ENCODE measurements around the gene NELL2. TPM values are rescaled to one million over a fixed set of nuclear protein-coding genes. Genes with fewer than 3 reads are reported as not detected.

The NELL2 gene
- polyA plus RNA-seq, 1 of the 3 experiments (the other 2 are of a cell fraction), result 0.35 TPM

DNA sequence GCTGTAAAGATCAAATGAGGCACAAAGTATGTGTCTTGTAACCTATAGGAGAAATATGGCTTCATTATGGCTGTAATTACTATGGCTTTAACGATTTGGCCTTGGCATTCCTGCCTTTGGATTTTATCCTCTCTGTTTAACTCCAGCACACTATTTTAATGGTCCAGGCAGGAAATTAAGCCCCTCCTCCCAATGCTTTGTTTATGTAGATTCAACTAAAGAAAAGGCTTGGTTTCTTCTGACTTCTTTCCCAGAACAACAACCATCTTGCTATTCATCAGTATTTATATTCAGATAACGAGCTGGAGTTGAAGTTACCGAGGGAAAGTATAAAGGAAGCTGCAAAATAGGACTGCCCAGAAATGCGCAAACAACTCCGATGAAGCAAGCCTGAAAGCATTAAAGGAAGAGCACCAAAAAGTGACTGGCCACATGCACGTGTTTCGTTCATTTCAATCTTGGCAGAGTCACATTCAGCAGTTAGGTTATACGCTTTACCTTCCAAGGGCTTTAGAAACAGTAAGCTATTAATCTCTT is 104.6 kb downstream of the NELL2 start:
- ChIA-PET POLR2A (no interaction called here), CTCF (no interaction called here)
- Histone ChIP-seq H3K27me3 (ENCODE audit: insufficient read depth) (no peaks in the 10 kb centered on the region), H3F3A (replicated peaks; ENCODE audit: insufficient read depth) (no peaks in the 10 kb centered on the region), H4K20me1 (ENCODE audit: insufficient read depth) (no peaks in the 10 kb centered on the region), H3K4me2 (no peak overlapping the region), H3K9ac (no peak overlapping the region), H3K4me1 (ENCODE audit: control insufficient read depth in 1 of 2, insufficient read depth in 2 of 2, low read depth in 1 of 2, low read length in 1 of 2) (no peaks in the 10 kb centered on the region; a peak in 2 of 4 replicates), H3K36me3 (replicated peaks in 1 of 2; ENCODE audit: control insufficient read depth in 1 of 2, insufficient read depth in 2 of 2, low read length in 1 of 2) (no peaks in the 10 kb centered on the region), H3K79me2 (ENCODE audit: insufficient read depth) (no peaks in the 10 kb centered on the region), H3K9me2 (no peaks in the 10 kb centered on the region), H3K27ac (ENCODE audit: low read depth in 2 of 2, low read length in 1 of 2) (no peak overlapping the region), H2AFZ (ENCODE audit: low read depth) (no peak overlapping the region), H3K4me3 (ENCODE audit: low read depth in 2 of 2, low read length in 1 of 2) (no peak overlapping the region), H3K9me3 (no peaks in the 10 kb centered on the region)
- TF ChIP-seq MEF2A (IDR thresholded peaks at IDR 0.05; ENCODE audit: borderline replicate concordance, low read depth), result no peak
- no peak for TF ChIP-seq CHD2 (IDR thresholded peaks at IDR 0.05; ENCODE audit: low read length, partially characterized antibody)
- no peak for TF ChIP-seq FOXM1 (IDR thresholded peaks at IDR 0.05; ENCODE audit: low read depth)
- no peak for TF ChIP-seq YY1 (IDR thresholded peaks at IDR 0.05; ENCODE audit: low read depth)
- TF ChIP-seq FOSL2 (IDR thresholded peaks at IDR 0.05; ENCODE audit: borderline replicate concordance, low read depth), result no peak
- TF ChIP-seq, protein P1, sequence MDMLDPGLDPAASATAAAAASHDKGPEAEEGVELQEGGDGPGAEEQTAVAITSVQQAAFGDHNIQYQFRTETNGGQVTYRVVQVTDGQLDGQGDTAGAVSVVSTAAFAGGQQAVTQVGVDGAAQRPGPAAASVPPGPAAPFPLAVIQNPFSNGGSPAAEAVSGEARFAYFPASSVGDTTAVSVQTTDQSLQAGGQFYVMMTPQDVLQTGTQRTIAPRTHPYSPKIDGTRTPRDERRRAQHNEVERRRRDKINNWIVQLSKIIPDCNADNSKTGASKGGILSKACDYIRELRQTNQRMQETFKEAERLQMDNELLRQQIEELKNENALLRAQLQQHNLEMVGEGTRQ (IDR thresholded peaks at IDR 0.05; ENCODE audit: borderline replicate concordance, low read depth, low read length), result no peak
- TF ChIP-seq GATA2 (CRISPR knock-in tag; IDR thresholded peaks at IDR 0.05), result no peak
- no peak for TF ChIP-seq TAF1 (IDR thresholded peaks at IDR 0.05; ENCODE audit: borderline replicate concordance, low read depth, low read length)
- TF ChIP-seq GABPA (IDR thresholded peaks at IDR 0.05; ENCODE audit: low read depth), result no peak
- no peak for TF ChIP-seq ELF1 (IDR thresholded peaks at IDR 0.05)
- TF ChIP-seq SMC3 (IDR thresholded peaks at IDR 0.05; ENCODE audit: low read depth, low read length), result no peak
- TF ChIP-seq TCF12 (IDR thresholded peaks at IDR 0.05), result no peak
- no peak for TF ChIP-seq NRF1 (IDR thresholded peaks at IDR 0.05; ENCODE audit: low read depth, low read length)
- no peak for TF ChIP-seq RCOR1 (IDR thresholded peaks at IDR 0.05; ENCODE audit: low read length)
- TF ChIP-seq, protein P2, sequence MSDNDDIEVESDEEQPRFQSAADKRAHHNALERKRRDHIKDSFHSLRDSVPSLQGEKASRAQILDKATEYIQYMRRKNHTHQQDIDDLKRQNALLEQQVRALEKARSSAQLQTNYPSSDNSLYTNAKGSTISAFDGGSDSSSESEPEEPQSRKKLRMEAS (IDR thresholded peaks at IDR 0.05; ENCODE audit: low read depth), result no peak
- no peak for TF ChIP-seq RXRA (IDR thresholded peaks at IDR 0.05; ENCODE audit: borderline replicate concordance, low read depth)
- no peak for TF ChIP-seq POLR2AphosphoS5 (IDR thresholded peaks at IDR 0.05; ENCODE audit: low read depth, low read length)
- TF ChIP-seq JUND (IDR thresholded peaks at IDR 0.05), result no peak
- TF ChIP-seq, protein P3, sequence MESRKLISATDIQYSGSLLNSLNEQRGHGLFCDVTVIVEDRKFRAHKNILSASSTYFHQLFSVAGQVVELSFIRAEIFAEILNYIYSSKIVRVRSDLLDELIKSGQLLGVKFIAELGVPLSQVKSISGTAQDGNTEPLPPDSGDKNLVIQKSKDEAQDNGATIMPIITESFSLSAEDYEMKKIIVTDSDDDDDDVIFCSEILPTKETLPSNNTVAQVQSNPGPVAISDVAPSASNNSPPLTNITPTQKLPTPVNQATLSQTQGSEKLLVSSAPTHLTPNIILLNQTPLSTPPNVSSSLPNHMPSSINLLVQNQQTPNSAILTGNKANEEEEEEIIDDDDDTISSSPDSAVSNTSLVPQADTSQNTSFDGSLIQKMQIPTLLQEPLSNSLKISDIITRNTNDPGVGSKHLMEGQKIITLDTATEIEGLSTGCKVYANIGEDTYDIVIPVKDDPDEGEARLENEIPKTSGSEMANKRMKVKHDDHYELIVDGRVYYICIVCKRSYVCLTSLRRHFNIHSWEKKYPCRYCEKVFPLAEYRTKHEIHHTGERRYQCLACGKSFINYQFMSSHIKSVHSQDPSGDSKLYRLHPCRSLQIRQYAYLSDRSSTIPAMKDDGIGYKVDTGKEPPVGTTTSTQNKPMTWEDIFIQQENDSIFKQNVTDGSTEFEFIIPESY (IDR thresholded peaks at IDR 0.05; ENCODE audit: borderline replicate concordance, low read depth), result no peak
- no peak for TF ChIP-seq SIN3A (IDR thresholded peaks at IDR 0.05; ENCODE audit: borderline replicate concordance, low read depth, low read length)
- no peak for DNase-seq
- WGBS (ENCODE audit: low lambda C conversion rate), result 43% methylated on average over 8 of the region's 8 CpGs

Measured in SK-N-SH (cell line).